ENCODE data around the gene NME5.

DNA sequence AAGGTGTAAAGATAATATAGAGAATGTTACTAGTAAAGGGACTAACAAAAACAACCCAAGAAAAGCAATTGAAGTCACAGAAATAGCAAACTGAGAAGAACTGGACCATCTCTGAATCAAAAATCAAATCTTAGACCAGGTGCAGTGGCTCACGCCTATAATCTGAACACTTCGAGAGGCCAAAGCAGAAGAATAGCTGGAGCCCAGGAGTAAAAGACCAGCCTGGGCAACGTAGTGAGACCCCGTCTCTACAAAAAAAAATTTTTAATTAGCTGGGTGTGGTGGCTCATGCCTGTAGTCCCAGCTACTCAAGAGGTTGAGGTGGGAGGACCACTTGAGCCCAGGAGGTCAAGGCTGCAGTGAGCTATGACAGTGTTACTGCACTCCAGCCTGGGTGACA, 28.0 kb downstream of the NME5 start:
- TF ChIP-seq, protein P1, sequence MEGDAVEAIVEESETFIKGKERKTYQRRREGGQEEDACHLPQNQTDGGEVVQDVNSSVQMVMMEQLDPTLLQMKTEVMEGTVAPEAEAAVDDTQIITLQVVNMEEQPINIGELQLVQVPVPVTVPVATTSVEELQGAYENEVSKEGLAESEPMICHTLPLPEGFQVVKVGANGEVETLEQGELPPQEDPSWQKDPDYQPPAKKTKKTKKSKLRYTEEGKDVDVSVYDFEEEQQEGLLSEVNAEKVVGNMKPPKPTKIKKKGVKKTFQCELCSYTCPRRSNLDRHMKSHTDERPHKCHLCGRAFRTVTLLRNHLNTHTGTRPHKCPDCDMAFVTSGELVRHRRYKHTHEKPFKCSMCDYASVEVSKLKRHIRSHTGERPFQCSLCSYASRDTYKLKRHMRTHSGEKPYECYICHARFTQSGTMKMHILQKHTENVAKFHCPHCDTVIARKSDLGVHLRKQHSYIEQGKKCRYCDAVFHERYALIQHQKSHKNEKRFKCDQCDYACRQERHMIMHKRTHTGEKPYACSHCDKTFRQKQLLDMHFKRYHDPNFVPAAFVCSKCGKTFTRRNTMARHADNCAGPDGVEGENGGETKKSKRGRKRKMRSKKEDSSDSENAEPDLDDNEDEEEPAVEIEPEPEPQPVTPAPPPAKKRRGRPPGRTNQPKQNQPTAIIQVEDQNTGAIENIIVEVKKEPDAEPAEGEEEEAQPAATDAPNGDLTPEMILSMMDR (conservative IDR thresholded peaks at IDR 0.05), result no peak
- no peak for TF ChIP-seq EZH2 (IDR thresholded peaks at IDR 0.05; ENCODE audit: low read depth)

Measured in PC-9 (cell line).